Endometrial microvascular endothelial cells (primary cell): ENCODE results near the gene GRIP2. TPM values are rescaled to one million over a fixed set of nuclear protein-coding genes. Genes with fewer than 3 reads are reported as not detected.

ENCODE experiments used
- in situ Hi-C: cut with HindIII; loops from 2 replicates; pipeline ENCODE4 v1.10.0; 2017; ENCODE audit warnings: low sequenced_read_pairs, low pct_unique_long_range_greater_than_20kb; ENCODE audit errors: inconsistent ontology term
- total RNA-seq: library from RNA; depleted of rRNA; stranded (reverse); fragments of >200 nt; gene quantifications from one replicate; pipeline ENCODE4 v1.2.3, GENCODE V29; 2015; ENCODE audit errors: inconsistent ontology term

GRIP2 gene
- 0.28 TPM for total RNA-seq

GRCh38 chr3:14539742-14540491 is at the start of gene GRIP2:
GRIP2 (minus strand) TSS chr3:14540342; CDS start chr3:14540308, 34 bp downstream.
- in situ Hi-C loops: no loop called here

- in situ Hi-C loops: no loop called here
Measured at GRCh38 chr3:14588425-14589112, 48.4 kb upstream of the GRIP2 start.

GRCh38 chr3:14587740-14588360 is 47.7 kb upstream of the GRIP2 start:
- in situ Hi-C loops: no loop called here

GRCh38 chr3:14586611-14587010 is 46.5 kb upstream of the GRIP2 start:
- in situ Hi-C loops: no loop called here

GRCh38 chr3:14583548-14584091 is 43.5 kb upstream of the GRIP2 start:
- in situ Hi-C loops: no loop called here

GRCh38 chr3:14582045-14582410 is 41.9 kb upstream of the GRIP2 start:
- in situ Hi-C loops: no loop called here

GRCh38 chr3:14581334-14582044 is 41.3 kb upstream of the GRIP2 start:
- in situ Hi-C loops: no loop called here

- in situ Hi-C loops: no loop called here
Measured at GRCh38 chr3:14577897-14578296, 37.8 kb upstream of the GRIP2 start.

- in situ Hi-C loops: no loop called here
Measured at GRCh38 chr3:14576163-14576562, 36.0 kb upstream of the GRIP2 start.

DNA sequence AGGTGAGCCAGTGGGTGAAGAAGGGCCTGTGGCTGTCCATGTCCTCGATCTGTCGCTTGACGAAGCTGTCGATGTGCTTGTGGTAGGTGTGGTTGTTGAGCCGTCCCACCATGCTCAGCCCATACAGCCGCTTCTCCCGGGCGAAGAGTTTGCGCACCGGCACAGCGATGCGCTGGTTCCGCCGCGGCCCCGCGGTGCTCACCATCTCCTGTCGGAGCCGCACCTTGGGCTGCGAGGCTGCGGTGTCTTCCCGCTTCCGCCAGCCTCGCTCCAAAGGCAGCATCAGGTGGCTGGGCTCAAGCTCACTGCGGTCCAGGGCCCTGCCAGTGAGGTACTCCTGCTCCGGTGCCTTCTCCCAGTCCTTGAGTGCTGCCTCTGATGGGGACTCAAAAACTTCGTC is 34.0 kb upstream of the GRIP2 start:
- in situ Hi-C loops: no loop called here

GRCh38 chr3:14573706-14574105 is 33.6 kb upstream of the GRIP2 start:
- in situ Hi-C loops: no loop called here

GRCh38 chr3:14570864-14571263 is 30.7 kb upstream of the GRIP2 start:
- in situ Hi-C loops: no loop called here

GRCh38 chr3:14570089-14570488 is 29.9 kb upstream of the GRIP2 start:
- in situ Hi-C loops: no loop called here

DNA sequence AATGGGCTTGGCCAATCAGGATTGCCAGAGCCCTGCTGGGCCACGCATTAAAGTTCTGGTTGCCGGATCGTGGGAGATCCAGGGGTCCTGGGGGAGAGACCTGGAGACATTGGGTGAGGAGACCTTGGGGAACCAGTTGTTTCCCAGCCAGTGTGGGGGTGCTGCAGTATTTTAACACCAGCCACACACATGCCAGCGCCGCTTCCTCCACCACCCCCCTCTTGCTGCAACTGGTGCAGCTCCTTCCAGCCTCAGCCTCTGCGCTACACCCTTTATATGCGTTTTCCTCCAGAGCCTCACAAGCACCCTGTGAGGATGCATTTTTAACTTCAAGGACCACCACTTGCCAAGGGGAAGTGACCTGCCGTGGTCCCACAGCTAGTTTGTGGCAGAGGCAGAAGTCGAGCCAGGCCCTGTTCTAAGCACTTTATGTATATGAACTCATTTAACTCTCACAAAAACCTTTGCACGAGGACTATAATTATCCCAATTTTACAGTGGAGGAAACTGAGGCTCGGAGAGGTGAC is 29.4 kb upstream of the GRIP2 start:
- in situ Hi-C loops: no loop called here

DNA sequence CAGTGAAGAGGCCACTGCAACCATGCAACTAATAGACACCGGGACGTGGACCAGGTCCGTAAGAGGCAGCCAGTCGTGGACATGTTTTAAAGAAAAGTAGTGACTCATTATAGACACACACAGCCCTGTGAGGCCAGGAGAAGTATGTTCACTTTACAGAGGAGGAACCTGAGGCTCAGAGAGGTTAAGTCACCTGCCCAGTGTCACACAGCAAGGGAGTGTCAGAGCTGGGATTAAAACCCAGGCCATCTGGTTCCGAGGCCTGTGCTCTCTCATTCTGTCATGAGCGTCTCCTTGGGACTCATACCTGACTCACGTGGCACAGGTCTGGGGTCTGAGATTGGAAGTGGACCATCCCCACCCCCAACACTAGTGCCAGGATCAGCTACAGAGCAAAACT is 28.1 kb upstream of the GRIP2 start:
- in situ Hi-C loops: no loop called here

DNA sequence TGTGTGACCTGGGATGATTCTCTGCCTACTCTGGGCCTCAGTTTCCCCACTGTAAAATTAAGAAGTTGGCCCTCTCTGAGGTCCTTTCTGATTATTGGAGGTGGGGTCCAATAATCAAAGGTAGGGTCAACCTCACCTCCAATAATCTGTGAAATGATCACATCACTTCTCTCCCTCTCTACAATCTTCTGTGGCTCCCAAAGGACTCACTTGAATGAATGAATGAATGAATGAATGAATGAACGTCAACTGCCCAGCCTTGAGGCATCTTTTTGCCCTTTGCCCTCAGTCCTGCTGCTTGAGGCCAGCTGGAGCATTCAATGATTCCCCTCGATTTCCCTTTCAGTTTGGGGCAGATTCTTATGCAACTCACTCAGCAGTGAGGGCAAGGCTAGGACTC is 26.7 kb upstream of the GRIP2 start:
- in situ Hi-C loops: no loop called here

- in situ Hi-C loops: no loop called here
Measured at GRCh38 chr3:14565868-14566588, 25.9 kb upstream of the GRIP2 start.

- in situ Hi-C loops: no loop called here
Measured at GRCh38 chr3:14564741-14565140, 24.6 kb upstream of the GRIP2 start.
